WTC11 (cell line): ENCODE results near the gene PLXNC1. TPM values are rescaled to one million over a fixed set of nuclear protein-coding genes. Genes with fewer than 3 reads are reported as not detected.

Experiments used
- ATAC-seq: fragments of 200-7000 bp; cut with Tn5 transposase; 2 replicates; pipeline ENCODE4 v1.10.0; 2021; ENCODE audit warnings: mild to moderate bottlenecking, moderate library complexity
- CTCF ChIA-PET: fragments of 300-600 bp; sonication (Branson Sonifier 250); formaldehyde crosslinking; loops from one replicate; lab custom pipeline; 2021; ENCODE audit warnings: antibody characterized with exemption; lab: Charles Lee
- POLR2A ChIA-PET: fragments of 350-600 bp; sonication (Branson Sonifier 250); formaldehyde crosslinking; loops from one replicate; lab custom pipeline; 2021; ENCODE audit warnings: antibody characterized with exemption; lab: Charles Lee
- DNase-seq: peaks from one replicate; pipeline ENCODE4 v3.0.0; 2021; ENCODE audit warnings: low spot score
- H3K27ac Mint-ChIP-seq: 2 replicates; pipeline ENCODE4 v1.8.0; 2021; ENCODE audit warnings: mixed read lengths
- H3K27me3 Mint-ChIP-seq: 2 replicates; pipeline ENCODE4 v1.8.0; 2021; ENCODE audit warnings: low read depth, mild to moderate bottlenecking, moderate library complexity, mixed read lengths
- H3K36me3 Mint-ChIP-seq: 2 replicates; pipeline ENCODE4 v1.8.0; 2021; ENCODE audit warnings: mixed read lengths
- H3K4me1 Mint-ChIP-seq: 2 replicates; pipeline ENCODE4 v1.8.0; 2022; ENCODE audit warnings: mixed read lengths
- H3K4me3 Mint-ChIP-seq: 2 replicates; pipeline ENCODE4 v1.8.0; 2021; ENCODE audit warnings: mild to moderate bottlenecking, moderate library complexity, mixed read lengths
- H3K9me3 Mint-ChIP-seq: 2 replicates; pipeline ENCODE4 v1.8.0; 2021; ENCODE audit warnings: mixed read lengths
- CREB1 ChIP-seq: sonication (generic); formaldehyde crosslinking; IDR thresholded peaks from 2 replicates; pipeline ENCODE4 v1.8.0; 2023; ENCODE audit warnings: mild to moderate bottlenecking, missing genetic modification reagents
- CTCF ChIP-seq: fragments of 200-600 bp; IDR thresholded peaks from 2 replicates; pipeline ENCODE4 v1.8.0; 2022; ENCODE audit warnings: antibody characterized with exemption
- ELF4 ChIP-seq: sonication (generic); formaldehyde crosslinking; IDR thresholded peaks from 2 replicates; pipeline ENCODE4 v1.8.1; 2022; ENCODE audit warnings: low read depth, mild to moderate bottlenecking, moderate library complexity, missing genetic modification reagents
- GABPB1 ChIP-seq: sonication (generic); formaldehyde crosslinking; IDR thresholded peaks from 2 replicates; pipeline ENCODE4 v1.8.1; 2023; ENCODE audit warnings: mild to moderate bottlenecking, missing genetic modification reagents
- HMGXB4 ChIP-seq: sonication (generic); formaldehyde crosslinking; IDR thresholded peaks from 2 replicates; pipeline ENCODE4 v1.8.1; 2023; ENCODE audit warnings: mild to moderate bottlenecking, moderate library complexity, missing genetic modification reagents
- JAZF1 ChIP-seq: fragments of 250-450 bp; sonication (Bioruptor Pico); IDR thresholded peaks from 2 replicates; pipeline ENCODE4 v1.9.0; 2021; ENCODE audit warnings: moderate library complexity, mild to moderate bottlenecking, inconsistent platforms
- KAT7 ChIP-seq: sonication (generic); formaldehyde crosslinking; IDR thresholded peaks from 2 replicates; pipeline ENCODE4 v1.8.1; 2023; ENCODE audit warnings: missing genetic modification reagents, mild to moderate bottlenecking, borderline replicate concordance
- NR1H2 ChIP-seq: sonication (generic); formaldehyde crosslinking; IDR thresholded peaks from 2 replicates; pipeline ENCODE4 v1.9.0; 2021; ENCODE audit warnings: mild to moderate bottlenecking, moderate library complexity, missing genetic modification reagents
- NR2C2 ChIP-seq: sonication (generic); formaldehyde crosslinking; IDR thresholded peaks from 2 replicates; pipeline ENCODE4 v1.8.0; 2022; ENCODE audit warnings: mild to moderate bottlenecking, missing genetic modification reagents
- RELA ChIP-seq: sonication (generic); formaldehyde crosslinking; IDR thresholded peaks from 2 replicates; pipeline ENCODE4 v1.8.1; 2022; ENCODE audit warnings: missing genetic modification reagents, mild to moderate bottlenecking, borderline replicate concordance
- TP53 ChIP-seq: sonication (generic); formaldehyde crosslinking; IDR thresholded peaks from 2 replicates; pipeline ENCODE4 v1.8.1; 2023; ENCODE audit warnings: mild to moderate bottlenecking, missing genetic modification reagents
- ZNF121 ChIP-seq: sonication (generic); formaldehyde crosslinking; IDR thresholded peaks from 2 replicates; pipeline ENCODE4 v1.8.0; 2023; ENCODE audit warnings: missing genetic modification reagents
- ZNF317 ChIP-seq: sonication (generic); formaldehyde crosslinking; IDR thresholded peaks from 2 replicates; pipeline ENCODE4 v1.8.1; 2023; ENCODE audit warnings: low read depth, mild to moderate bottlenecking, moderate library complexity, missing genetic modification reagents, borderline replicate concordance
- total RNA-seq: library from RNA; stranded (reverse); gene quantifications from 3 replicates; pipeline ENCODE4 v1.2.3, GENCODE V29; 2021
- TF ChIP-seq, protein P1 (sequence below): sonication (generic); formaldehyde crosslinking; IDR thresholded peaks from 2 replicates; pipeline ENCODE4 v1.8.1; 2023; ENCODE audit warnings: mild to moderate bottlenecking, missing genetic modification reagents
- TF ChIP-seq, protein P2 (sequence below): sonication (generic); formaldehyde crosslinking; IDR thresholded peaks from 2 replicates; pipeline ENCODE4 v1.8.1; 2023; ENCODE audit warnings: mild to moderate bottlenecking, missing genetic modification reagents
- TF ChIP-seq, protein P3 (sequence below): sonication (generic); formaldehyde crosslinking; IDR thresholded peaks from 2 replicates; pipeline ENCODE4 v1.8.1; 2023; ENCODE audit warnings: mild to moderate bottlenecking, missing genetic modification reagents, moderate library complexity
- TF ChIP-seq, protein P4 (sequence below): fragments of 250-450 bp; sonication (Bioruptor Pico); IDR thresholded peaks from 2 replicates; pipeline ENCODE4 v1.8.0; 2021; ENCODE audit warnings: mild to moderate bottlenecking

Gene PLXNC1
- total RNA-seq, 1 experiment from 2014 or later: 3.1 TPM

GRCh38 chr12:94231709-94232108 is 83.3 kb downstream of the PLXNC1 start:
- no peak for ATAC-seq
- DNase-seq: no peak
- Mint-ChIP-seq H3K4me3 (no peak overlapping the region), H3K27me3 (no peaks in the 10 kb centered on the region), H3K4me1 (0 out of 2 replicates have a peak, but pooled peaks cover 4% of the 10 kb centered on the region), H3K27ac (no peak overlapping the region), H3K36me3 (no peaks in the 10 kb centered on the region), H3K9me3 (no peaks in the 10 kb centered on the region)
- CTCF ChIA-PET: no interaction called here
- TF ChIP-seq NR1H2 (CRISPR knock-in tag) (no peak), HMGXB4 (CRISPR knock-in tag) (no peak), CREB1 (CRISPR knock-in tag) (no peak), NR2C2 (CRISPR knock-in tag) (no peak), TP53 (CRISPR knock-in tag) (no peak), ZNF317 (CRISPR knock-in tag) (no peak), KAT7 (no peak)
- TF ChIP-seq, protein P1, sequence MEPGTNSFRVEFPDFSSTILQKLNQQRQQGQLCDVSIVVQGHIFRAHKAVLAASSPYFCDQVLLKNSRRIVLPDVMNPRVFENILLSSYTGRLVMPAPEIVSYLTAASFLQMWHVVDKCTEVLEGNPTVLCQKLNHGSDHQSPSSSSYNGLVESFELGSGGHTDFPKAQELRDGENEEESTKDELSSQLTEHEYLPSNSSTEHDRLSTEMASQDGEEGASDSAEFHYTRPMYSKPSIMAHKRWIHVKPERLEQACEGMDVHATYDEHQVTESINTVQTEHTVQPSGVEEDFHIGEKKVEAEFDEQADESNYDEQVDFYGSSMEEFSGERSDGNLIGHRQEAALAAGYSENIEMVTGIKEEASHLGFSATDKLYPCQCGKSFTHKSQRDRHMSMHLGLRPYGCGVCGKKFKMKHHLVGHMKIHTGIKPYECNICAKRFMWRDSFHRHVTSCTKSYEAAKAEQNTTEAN (CRISPR knock-in tag): no peak
- TF ChIP-seq, protein P2, sequence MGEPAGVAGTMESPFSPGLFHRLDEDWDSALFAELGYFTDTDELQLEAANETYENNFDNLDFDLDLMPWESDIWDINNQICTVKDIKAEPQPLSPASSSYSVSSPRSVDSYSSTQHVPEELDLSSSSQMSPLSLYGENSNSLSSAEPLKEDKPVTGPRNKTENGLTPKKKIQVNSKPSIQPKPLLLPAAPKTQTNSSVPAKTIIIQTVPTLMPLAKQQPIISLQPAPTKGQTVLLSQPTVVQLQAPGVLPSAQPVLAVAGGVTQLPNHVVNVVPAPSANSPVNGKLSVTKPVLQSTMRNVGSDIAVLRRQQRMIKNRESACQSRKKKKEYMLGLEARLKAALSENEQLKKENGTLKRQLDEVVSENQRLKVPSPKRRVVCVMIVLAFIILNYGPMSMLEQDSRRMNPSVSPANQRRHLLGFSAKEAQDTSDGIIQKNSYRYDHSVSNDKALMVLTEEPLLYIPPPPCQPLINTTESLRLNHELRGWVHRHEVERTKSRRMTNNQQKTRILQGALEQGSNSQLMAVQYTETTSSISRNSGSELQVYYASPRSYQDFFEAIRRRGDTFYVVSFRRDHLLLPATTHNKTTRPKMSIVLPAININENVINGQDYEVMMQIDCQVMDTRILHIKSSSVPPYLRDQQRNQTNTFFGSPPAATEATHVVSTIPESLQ: no peak
- TF ChIP-seq, protein P3, sequence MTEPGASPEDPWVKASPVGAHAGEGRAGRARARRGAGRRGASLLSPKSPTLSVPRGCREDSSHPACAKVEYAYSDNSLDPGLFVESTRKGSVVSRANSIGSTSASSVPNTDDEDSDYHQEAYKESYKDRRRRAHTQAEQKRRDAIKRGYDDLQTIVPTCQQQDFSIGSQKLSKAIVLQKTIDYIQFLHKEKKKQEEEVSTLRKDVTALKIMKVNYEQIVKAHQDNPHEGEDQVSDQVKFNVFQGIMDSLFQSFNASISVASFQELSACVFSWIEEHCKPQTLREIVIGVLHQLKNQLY (CRISPR knock-in tag): no peak
- POLR2A ChIA-PET: no interaction called here

GRCh38 chr12:94235848-94236247 is 87.5 kb downstream of the PLXNC1 start:
- CTCF ChIA-PET: no interaction called here
- POLR2A ChIA-PET: no interaction called here

More at GRCh38 chr12:94235848-94236247, 87.5 kb downstream of the PLXNC1 start:
- ATAC-seq (no peak), DNase-seq (no peak)
- no peak overlapping the region for H3K4me3 Mint-ChIP-seq
- H3K4me1 Mint-ChIP-seq: no peaks in the 10 kb centered on the region
- no peaks in the 10 kb centered on the region for H3K27me3 Mint-ChIP-seq
- no peak overlapping the region for H3K27ac Mint-ChIP-seq
- H3K36me3 Mint-ChIP-seq: no peaks in the 10 kb centered on the region
- H3K9me3 Mint-ChIP-seq: no peaks in the 10 kb centered on the region
- no peak for TF ChIP-seq CTCF
- TF ChIP-seq RELA (CRISPR knock-in tag): no peak
- no peak for TF ChIP-seq JAZF1
- TF ChIP-seq ZNF121: no peak
- TF ChIP-seq ELF4 (CRISPR knock-in tag): no peak
- TF ChIP-seq, protein P4, sequence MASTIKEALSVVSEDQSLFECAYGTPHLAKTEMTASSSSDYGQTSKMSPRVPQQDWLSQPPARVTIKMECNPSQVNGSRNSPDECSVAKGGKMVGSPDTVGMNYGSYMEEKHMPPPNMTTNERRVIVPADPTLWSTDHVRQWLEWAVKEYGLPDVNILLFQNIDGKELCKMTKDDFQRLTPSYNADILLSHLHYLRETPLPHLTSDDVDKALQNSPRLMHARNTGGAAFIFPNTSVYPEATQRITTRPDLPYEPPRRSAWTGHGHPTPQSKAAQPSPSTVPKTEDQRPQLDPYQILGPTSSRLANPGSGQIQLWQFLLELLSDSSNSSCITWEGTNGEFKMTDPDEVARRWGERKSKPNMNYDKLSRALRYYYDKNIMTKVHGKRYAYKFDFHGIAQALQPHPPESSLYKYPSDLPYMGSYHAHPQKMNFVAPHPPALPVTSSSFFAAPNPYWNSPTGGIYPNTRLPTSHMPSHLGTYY (CRISPR knock-in tag): no peak
- no peak for TF ChIP-seq GABPB1 (CRISPR knock-in tag)
